ENCODE data around the gene PKNOX1.

- no peak for TF ChIP-seq CTCF (IDR thresholded peaks at IDR 0.05)
- no peak for TF ChIP-seq SIN3A (IDR thresholded peaks at IDR 0.05; ENCODE audit: borderline replicate concordance, insufficient read depth, low read depth, low read length)
Measured at GRCh38 chr21:42956824-42957630, 17.3 kb upstream of the PKNOX1 start.

All from Panc1 (cell line).